OCI-LY3 (cell line): ENCODE data around the gene VPS13A.
"Not testable (repeated sequence)": the region's sequence is repeated elsewhere in the genome, so short reads cannot be mapped to it uniquely, and the experiment has no call there.

Experiments used
- H2AFZ ChIP-seq: fragments of 200-600, 300-600 bp; shearing (Covaris generic); 2 replicates; pipeline ENCODE4 v1.6.0; 2014; ENCODE audit warnings: antibody characterized with exemption, low read depth, low read length
- H3K27ac ChIP-seq: fragments of 200-600, 300-600 bp; sonication (generic); 2 replicates; pipeline ENCODE4 v1.5.1; 2014; ENCODE audit warnings: mild to moderate bottlenecking, low read length, moderate library complexity, mixed read lengths
- H3K27me3 ChIP-seq: fragments of 200-600, 300-600 bp; sonication (generic); 2 replicates; pipeline ENCODE4 v1.6.1; 2014; ENCODE audit warnings: low read depth, low read length, mixed read lengths
- H3K36me3 ChIP-seq: fragments of 200-600, 300-600 bp; sonication (generic); replicated peaks from 2 replicates; pipeline ENCODE3; 2014; ENCODE audit warnings: low read depth, low read length, mixed read lengths
- H3K4me1 ChIP-seq: fragments of 300-600, 200-600 bp; sonication (generic); 2 replicates; pipeline ENCODE4 v1.6.1; 2014; ENCODE audit warnings: low read length, mixed read lengths
- H3K4me2 ChIP-seq: fragments of 200-600, 300-600 bp; sonication (generic); 2 replicates; pipeline ENCODE4 v1.6.1; 2014; ENCODE audit warnings: low read length, mixed read lengths
- H3K4me3 ChIP-seq: fragments of 300-600, 200-600 bp; sonication (generic); 2 replicates; pipeline ENCODE4 v1.5.1; 2014; ENCODE audit warnings: antibody characterized with exemption, mild to moderate bottlenecking, low read length, moderate library complexity
- H3K79me2 ChIP-seq: fragments of 300-600, 200-600 bp; shearing (Covaris generic); 2 replicates; pipeline ENCODE4 v1.6.1; 2014; ENCODE audit warnings: mild to moderate bottlenecking, low read length, mixed read lengths
- H3K9ac ChIP-seq: fragments of 300-600, 200-600 bp; shearing (Covaris generic); 2 replicates; pipeline ENCODE4 v1.6.0; 2014; ENCODE audit warnings: mild to moderate bottlenecking, low read length, moderate library complexity
- H3K9me3 ChIP-seq: fragments of 200-600, 300-600 bp; shearing (Covaris generic); 2 replicates; pipeline ENCODE4 v1.6.1; 2014; ENCODE audit warnings: low read length, mixed read lengths; ENCODE audit not compliant: insufficient read depth
- H4K20me1 ChIP-seq: fragments of 200-600, 300-600 bp; sonication (generic); 2 replicates; pipeline ENCODE4 v1.6.1; 2016; ENCODE audit warnings: low read length, mixed read lengths; ENCODE audit not compliant: insufficient read depth
- CTCF ChIP-seq: fragments of 200-600, 300-600 bp; sonication (generic); IDR thresholded peaks from 2 replicates; pipeline ENCODE4 v1.5.1; 2014; ENCODE audit warnings: antibody characterized with exemption, low read length, low read depth
- EZH2phosphoT487 ChIP-seq: fragments of 200-600 bp; shearing (Covaris generic); IDR thresholded peaks from 2 replicates; pipeline ENCODE4 v1.6.1; 2018; ENCODE audit warnings: antibody characterized with exemption, mixed run types, low read depth

VPS13A gene

DNA sequence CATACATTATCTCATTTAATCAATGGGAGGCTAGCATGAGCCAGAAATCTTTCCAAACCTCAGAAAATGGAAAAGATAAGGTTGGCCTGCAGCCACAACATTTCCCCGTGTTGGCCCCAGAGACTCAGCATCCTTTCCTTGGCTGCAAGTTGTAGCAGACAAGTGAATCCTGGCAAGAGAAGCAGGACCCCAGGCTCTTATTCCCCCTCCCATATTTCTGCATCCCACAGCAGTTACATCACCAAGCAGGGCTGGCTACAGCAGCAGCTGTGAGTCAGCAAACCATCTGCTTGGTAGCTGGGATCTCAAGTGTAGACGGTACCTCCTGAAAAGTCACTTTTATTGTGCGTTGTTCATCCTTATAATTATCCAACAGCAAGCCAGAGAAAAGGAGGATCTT, 258.4 kb downstream of the VPS13A start:
- no peaks in the 10 kb centered on the region for H3K27me3 ChIP-seq
- H3K4me2 ChIP-seq = no peak overlapping the region
- H3K4me3 ChIP-seq = no peak overlapping the region
- H4K20me1 ChIP-seq = no peaks in the 10 kb centered on the region
- H3K79me2 ChIP-seq = no peaks in the 10 kb centered on the region
- H2AFZ ChIP-seq = no peak overlapping the region
- TF ChIP-seq EZH2phosphoT487 (no peak), CTCF (no peak)
- H3K4me1 ChIP-seq = peaks cover 9% of the 10 kb centered on the region
- no peaks in the 10 kb centered on the region for H3K36me3 ChIP-seq
- no peaks in the 10 kb centered on the region for H3K9me3 ChIP-seq
- H3K27ac ChIP-seq = no peak overlapping the region
- no peak overlapping the region for H3K9ac ChIP-seq

DNA sequence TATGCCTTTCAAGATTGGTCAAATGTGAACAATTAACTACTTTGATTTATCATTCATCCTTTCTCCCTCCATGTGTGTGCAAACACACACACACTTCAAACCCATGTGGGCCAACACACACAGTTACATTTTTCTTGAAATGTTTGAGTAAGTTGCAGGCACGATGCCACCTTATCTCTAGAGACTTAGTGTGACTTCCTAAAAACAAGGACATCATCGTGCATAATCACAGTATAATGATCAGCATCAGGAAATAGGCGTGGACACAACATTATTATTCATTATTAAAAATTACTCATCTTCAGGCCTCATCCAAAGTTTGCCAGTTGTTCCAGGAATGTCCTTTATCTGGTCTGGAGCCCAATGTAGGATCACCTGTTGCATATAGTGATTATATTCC, 261.3 kb downstream of the VPS13A start:
- H3K4me3 ChIP-seq = no peak overlapping the region
- H2AFZ ChIP-seq = no peak overlapping the region
- H3K9ac ChIP-seq = no peak overlapping the region
- no peaks in the 10 kb centered on the region for H3K36me3 ChIP-seq
- no peak overlapping the region for H3K4me2 ChIP-seq
- no peaks in the 10 kb centered on the region for H4K20me1 ChIP-seq
- H3K27ac ChIP-seq = no peak overlapping the region
- H3K4me1 ChIP-seq = peaks cover 21% of the 10 kb centered on the region
- no peaks in the 10 kb centered on the region for H3K79me2 ChIP-seq
- H3K9me3 ChIP-seq = no peaks in the 10 kb centered on the region
- H3K27me3 ChIP-seq = no peaks in the 10 kb centered on the region
- no peak for TF ChIP-seq CTCF
- no peak for TF ChIP-seq EZH2phosphoT487

DNA sequence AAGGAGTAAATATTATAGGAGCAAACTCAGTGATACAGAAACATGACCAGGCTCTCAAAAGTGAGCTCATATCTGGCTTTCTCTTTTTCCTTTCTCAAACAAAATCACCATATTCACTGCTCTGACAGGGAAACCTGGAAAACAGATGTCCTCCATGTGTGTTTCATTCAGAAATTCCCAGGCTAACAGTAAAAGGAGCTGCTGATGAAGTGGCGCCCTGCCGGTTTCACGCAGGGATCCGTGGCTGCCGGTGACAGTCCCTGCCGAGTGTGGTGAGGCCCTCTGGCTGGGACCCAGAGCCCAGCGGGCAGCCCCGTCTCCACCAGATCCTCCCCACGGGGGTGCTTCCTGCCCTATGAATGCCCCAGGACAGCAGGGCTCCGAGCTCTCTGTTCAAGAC, 262.7 kb downstream of the VPS13A start:
- H3K4me2 ChIP-seq = no peak overlapping the region
- H3K9ac ChIP-seq = no peak overlapping the region
- no peaks in the 10 kb centered on the region for H4K20me1 ChIP-seq
- H3K27ac ChIP-seq = no peak overlapping the region
- H3K9me3 ChIP-seq = no peaks in the 10 kb centered on the region
- no peaks in the 10 kb centered on the region for H3K79me2 ChIP-seq
- TF ChIP-seq EZH2phosphoT487 = no peak
- no peak for TF ChIP-seq CTCF
- no peaks in the 10 kb centered on the region for H3K27me3 ChIP-seq
- H3K36me3 ChIP-seq = no peaks in the 10 kb centered on the region
- peaks cover 12% of the 10 kb centered on the region for H3K4me1 ChIP-seq
- H3K4me3 ChIP-seq = no peak overlapping the region
- H2AFZ ChIP-seq = no peak overlapping the region

DNA sequence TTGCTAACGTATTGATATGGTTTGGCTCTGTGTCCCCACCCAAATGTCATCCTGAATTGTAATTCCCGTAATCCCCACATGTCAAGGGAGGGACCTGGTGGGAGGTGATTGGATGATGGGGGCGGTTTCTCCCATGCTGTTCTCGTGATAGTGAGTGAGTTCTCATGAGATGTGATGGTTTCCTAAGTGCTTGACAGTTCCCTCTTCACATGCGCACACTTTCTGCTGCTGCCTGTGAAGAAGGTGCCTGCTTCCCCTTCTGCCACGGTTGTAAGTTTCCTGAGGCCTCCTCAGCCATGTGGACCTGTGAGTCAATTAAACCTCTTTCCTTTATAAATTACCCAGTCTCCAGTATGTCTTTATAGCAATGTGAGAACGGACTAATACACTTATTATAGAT, 263.8 kb downstream of the VPS13A start:
- H3K9me3 ChIP-seq, H2AFZ ChIP-seq, H4K20me1 ChIP-seq, H3K9ac ChIP-seq, H3K36me3 ChIP-seq, H3K4me3 ChIP-seq, H3K4me2 ChIP-seq, H3K27me3 ChIP-seq, H3K27ac ChIP-seq, H3K79me2 ChIP-seq: not testable (repeated sequence)
- peaks cover 12% of the 10 kb centered on the region for H3K4me1 ChIP-seq

DNA sequence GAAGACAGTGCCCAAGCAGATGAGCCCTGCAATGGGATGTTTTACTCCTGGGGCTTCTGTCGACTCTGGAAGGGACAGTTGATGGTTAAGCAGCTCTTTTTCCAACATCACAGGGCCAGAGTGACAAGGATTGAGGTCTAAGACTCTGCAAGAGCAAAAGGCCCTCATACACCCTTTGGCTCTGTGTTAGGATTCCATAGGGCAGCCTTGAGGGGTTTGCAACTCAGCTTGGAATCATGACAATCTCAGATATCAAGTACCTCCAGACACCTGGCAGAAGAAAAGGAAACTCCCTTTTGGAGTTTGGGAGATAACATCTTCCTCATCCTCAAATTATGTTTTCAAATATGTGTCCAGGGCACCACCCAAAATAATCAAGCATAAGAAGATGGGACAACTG, 265.1 kb downstream of the VPS13A start:
- H3K27me3 ChIP-seq = no peaks in the 10 kb centered on the region
- H3K79me2 ChIP-seq = no peaks in the 10 kb centered on the region
- no peak overlapping the region for H3K4me3 ChIP-seq
- H2AFZ ChIP-seq = no peak overlapping the region
- no peaks in the 10 kb centered on the region for H3K36me3 ChIP-seq
- TF ChIP-seq CTCF (no peak), EZH2phosphoT487 (no peak)
- no peaks in the 10 kb centered on the region for H3K9me3 ChIP-seq
- H4K20me1 ChIP-seq = no peaks in the 10 kb centered on the region
- no peak overlapping the region for H3K27ac ChIP-seq
- no peak overlapping the region for H3K4me2 ChIP-seq
- H3K4me1 ChIP-seq = peaks cover 12% of the 10 kb centered on the region
- H3K9ac ChIP-seq = no peak overlapping the region
